Effector CD8-positive, alpha-beta T cell (primary cell): Measurements from ENCODE around the gene TMEM74B.

Source experiments
- DNase-seq: peaks from one replicate; lab custom pipeline; 2025; lab: John Stamatoyannopoulos, UW

The TMEM74B gene

GRCh38 chr20:1205802-1206201 lies 21.0 kb upstream of the TMEM74B start:
- DNase-seq, result no peak

DNA sequence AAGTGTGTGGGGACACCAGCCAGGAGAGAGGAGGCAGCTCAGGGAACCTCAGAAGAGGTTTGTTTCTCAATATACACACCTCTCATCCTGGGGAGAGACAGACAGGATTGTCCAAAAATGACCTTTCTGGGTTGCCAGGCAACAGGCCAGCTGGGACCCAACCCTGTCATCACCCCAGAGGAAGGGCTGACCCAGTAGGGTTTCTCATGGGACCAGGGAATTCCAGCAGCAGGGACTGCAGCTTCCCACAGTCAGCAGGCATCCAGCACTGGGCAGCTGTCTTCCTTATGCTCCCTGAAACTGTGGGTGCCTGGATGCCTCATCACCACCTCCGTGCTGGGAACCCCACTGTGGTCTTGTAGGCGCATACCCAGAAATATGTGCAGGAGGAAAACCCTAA lies 19.8 kb upstream of the TMEM74B start:
- DNase-seq, result no peak

DNA sequence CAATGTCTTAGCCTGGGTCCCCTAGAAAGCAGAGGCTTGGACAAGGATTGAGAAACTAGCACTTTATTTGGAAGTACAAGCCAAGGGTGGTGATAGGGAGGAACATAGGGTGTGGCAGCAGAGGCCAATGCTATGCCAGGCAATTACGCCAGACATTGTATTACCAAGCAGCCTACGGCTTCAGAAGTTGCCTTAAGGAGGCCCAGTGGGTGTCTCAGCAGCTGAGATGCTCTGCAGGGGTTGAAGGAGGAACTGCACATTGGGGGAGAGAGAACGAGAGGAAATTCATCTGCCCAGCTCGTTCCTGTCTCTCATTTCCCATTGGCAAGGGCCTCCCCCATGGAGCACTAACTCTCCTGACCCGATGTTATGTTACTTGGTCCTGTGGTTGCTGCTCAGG lies 19.3 kb upstream of the TMEM74B start:
- no peak for DNase-seq

DNA sequence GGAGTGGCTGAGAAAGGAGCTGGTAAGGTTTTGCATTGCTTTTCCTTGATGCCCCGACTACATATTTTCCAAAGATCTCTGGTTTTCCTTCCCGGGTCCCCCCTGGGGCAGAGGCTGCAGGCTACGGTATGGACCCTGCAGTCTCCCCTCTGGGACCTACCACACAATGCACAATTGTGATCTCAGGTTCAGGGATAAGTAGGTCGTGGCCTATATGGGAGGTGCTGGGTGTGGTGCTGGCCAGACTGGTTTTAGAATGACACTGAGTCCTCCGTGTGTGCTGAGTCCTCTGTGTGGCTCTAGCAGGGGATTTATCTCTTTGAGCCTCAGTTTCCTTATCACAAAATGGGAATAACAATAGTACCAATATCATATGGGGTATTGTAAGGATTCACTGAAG lies 18.8 kb upstream of the TMEM74B start:
- DNase-seq, result no peak

DNA sequence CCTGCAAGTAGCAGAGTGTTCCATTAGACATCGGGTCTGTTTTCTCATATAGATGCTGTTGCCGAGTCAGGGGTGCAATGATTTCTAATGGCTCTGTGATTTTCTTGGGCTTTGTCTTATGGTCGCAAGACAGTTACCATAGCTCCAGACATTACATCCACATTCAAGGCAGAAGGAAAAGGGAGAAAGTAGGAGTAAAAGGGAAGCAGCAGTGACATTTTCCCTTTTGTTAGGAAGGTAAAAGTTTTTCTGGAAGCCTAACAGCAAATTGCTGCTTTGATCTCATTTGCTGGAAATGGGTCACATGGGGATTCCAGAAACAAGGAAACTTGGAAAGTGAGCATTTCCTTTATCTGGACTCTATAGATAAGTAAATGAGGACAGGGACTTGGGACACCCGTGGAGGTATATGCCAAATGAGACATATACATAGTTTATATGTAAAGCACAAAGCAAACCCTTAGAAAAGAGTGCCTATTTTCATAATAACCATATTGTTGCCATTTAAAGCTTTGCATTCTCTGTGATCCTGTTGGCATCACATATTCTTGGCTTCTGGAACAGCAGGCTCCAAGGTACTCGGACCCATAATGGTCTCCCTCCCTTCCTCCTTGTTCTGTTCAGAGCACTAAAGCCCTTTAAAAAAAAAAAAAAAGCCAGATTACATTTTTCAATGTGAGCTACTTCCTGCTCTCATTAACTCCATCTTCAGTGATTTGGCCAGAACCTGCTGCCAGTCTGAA lies 18.2 kb upstream of the TMEM74B start, which contains the start of gene C20orf202:
Gene C20orf202, plus strand, starts transcription at position 693 of the 743 bp plus-strand sequence. CDS start 132 bp downstream, outside the sequence.
- no peak for DNase-seq

GRCh38 chr20:1199964-1200363 lies 15.2 kb upstream of the TMEM74B start:
- DNase-seq, result no peak

DNA sequence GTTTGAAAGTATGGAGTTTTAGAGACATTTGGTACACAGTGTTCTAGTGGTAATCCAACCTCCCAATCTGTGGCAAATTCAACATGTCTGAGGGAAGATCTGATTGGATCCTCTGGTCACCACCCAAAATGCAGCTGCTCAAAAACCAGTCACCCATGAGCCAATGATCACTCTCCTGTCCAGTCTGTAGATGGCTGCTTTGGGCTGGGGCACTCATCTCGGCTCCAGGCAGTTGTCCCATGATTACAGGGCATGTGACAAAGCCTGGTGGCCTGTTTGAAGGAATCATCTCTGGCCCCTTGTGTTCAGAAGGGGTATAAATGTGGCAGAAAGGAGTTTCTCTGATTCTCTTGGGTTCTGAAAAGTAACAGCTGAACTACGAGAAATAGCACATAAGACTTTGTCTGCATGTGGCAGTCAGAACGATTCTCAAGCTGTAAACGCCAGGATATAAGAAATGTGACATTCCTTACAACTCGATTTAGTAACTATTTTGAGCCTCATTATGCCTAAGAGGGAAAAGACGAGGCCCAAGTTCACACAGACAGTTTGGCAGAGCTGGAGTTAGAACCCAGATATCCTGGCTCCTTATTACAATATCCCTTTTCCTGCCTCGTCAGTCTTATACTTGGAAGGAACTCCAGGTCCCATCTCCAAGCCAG lies 14.6 kb upstream of the TMEM74B start:
- DNase-seq, result no peak

GRCh38 chr20:1198751-1199150 lies 14.0 kb upstream of the TMEM74B start:
- no peak for DNase-seq

GRCh38 chr20:1197801-1198200 lies 13.0 kb upstream of the TMEM74B start:
- DNase-seq, result no peak

GRCh38 chr20:1196634-1197033 lies 11.9 kb upstream of the TMEM74B start:
- no peak for DNase-seq

GRCh38 chr20:1195226-1195625 lies 10.4 kb upstream of the TMEM74B start:
- no peak for DNase-seq

DNA sequence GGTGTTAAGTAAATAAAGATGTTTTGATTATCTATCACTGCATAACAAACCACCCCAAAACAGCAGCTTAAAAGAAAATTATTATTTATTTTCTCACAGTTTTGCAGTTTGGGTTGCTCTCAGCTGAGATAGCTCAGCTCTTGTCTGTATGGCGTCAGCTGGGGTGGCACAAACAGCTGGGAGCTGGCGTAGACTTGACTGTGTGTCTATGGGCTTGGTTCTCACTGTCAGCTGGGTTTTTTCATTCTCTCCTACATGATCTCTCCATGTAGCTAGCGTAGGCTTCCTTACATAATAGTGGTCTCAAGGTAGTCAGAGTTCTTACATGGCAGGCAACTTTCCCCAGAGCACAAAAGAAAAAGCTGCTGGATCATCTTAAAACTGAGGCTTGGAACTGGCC lies 6.5 kb upstream of the TMEM74B start:
- no peak for DNase-seq

DNA sequence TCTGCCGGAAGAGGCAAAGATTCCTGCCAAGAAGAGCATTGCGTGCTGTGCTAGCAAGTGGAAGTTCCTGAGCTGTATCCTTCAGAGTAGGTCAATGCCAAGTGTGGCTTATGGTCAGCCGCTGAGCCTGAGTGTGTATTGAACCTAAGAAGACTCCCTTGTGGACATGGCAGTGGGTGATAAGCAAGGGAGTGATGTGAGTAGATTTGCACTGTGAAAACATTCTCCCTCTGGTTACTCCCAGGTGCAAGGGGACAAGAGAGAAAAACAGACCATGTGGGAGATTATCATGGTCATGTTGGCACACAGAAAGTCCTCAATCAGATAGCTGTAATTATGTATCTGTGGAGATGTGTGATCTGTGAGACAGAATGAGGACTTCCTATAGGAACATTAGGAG lies 6.1 kb upstream of the TMEM74B start:
- DNase-seq, result no peak

DNA sequence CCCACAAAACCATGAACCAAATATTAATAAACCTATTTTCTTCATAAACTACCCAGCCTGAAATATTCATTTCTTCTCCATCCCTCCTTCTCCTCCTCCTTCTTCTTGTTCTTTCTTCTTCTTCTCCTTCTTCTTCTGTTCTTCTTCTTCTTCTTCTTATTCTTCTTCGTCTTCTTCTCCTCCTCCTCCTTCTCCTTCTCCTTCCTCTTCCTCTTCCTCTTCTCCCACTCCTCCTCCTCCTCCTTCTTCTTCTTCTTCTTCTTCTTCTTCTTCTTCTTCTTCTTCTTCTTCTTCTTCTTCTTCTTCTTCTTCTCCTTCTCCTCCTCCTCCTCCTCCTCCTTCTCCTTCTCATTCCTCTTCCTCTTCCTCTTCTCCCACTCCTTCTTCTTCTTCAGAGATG lies 5.0 kb upstream of the TMEM74B start:
- DNase-seq, result no peak

DNA sequence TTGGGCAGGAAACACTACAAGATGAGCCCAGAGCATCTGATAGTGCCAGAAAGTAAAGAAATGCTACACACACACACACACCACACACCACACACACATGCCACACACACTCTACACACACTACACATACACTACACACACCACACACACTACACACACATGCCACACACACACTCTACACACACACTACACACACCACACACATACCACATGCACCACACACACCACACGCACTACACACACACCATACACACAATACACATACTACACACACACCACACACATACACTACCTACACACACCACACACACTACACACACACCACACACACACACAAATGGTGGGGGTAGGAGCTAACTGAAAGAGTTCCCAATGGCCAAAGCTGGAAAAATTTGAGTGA lies 3.6 kb upstream of the TMEM74B start:
- no peak for DNase-seq

DNA sequence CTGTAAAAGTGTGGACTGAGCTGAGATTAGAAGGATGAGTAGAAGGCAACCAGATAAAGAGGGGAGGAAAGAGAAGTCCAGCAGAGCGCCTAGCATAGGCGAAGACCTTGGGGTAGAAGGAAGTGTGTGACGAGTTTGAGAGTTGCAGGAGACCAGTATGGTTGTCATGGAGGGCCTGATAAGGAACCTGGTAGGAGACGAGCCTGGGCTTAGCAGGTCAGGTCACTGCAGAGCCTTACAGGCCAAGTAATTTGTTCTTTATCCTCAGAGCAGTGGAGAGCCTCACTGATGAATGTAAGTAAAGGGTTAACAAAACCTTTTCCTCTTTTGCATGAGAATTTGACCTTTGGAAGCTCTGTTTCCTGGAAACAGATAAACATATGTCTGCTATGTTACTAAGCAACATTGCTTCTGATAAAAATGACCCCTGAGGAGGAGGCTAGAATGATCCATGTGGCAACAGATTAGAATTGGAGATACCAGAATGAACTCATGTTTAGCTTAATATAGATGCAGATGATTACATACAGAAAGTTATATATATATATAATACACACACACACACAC lies 2.9 kb upstream of the TMEM74B start:
- no peak for DNase-seq

- DNase-seq, result no peak
These were observed 1.7 kb upstream of the TMEM74B start for GRCh38 chr20:1186367-1186991.

DNA sequence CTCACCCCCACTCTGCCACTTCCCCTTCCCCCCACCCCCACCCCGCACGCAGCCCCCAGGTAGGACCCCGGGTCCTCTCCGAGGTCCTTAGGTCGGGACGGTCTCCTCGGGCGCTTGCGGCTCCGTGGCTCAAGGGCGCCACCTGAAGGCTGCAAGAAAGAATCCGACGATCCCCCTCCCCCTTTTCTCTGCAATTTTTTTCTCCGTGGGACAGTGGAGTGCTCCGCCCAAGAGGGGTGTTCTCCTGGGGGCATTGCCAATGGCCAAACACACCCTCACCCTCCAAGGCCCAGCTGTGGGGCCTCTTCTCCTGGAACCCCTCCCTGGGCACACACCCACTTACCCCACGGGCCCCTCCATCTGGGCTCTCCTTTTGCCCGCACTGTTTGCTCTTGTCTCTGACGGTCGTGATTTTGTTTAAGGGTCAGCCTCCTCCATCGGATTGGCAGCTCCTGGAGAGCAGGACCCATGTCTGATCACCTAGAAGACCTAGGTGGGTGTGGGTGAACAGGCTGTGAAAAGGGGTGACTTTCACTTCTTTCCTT lies 1.1 kb upstream of the TMEM74B start:
- DNase-seq, result peak; percentile 7

- no peak for DNase-seq
These were observed 548 bp upstream of the TMEM74B start for GRCh38 chr20:1185316-1185741.

- DNase-seq, result no peak
These were observed 532 bp downstream of the TMEM74B start for GRCh38 chr20:1184260-1184637.

DNA sequence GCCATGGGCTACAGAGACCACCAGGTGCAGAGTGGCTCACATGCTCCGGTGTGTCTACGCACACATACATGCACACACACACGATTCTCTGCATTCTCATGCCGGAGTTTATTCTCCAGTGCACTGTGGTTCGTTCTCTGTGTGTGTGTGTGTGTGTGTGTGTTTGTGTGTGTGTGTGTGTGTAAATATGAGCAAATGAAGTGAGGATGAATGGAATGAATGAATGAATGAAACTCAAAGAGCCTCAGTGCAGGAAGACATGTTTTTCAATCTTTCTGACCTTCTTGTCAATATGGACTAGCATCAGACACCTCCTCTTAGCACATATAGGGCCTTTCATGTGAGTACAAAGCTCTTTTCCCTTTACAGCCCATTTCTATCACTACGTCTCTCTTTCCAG lies 1.6 kb downstream of the TMEM74B start:
- no peak for DNase-seq

DNA sequence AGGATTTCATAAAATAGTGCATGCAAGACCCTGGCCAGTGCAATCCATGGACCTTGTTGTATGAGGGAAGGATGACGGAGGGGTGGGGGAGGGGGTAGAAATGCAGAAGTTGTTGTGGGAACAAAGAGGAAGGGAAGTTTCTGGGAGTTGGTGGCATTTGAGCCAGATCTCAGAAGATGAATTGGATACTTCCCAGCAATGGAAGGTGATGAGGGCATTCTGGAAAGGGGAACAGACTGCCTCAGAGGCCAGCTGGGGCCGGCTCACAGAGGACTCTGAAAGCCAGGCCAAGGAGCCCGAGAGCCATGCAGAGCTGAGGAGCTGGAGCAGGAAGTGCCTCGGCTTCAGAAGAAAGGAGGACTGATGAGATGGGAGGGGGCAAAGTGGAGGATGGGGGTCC lies 2.7 kb downstream of the TMEM74B start:
- DNase-seq, result no peak

- DNase-seq, result no peak
These were observed 3.8 kb downstream of the TMEM74B start for GRCh38 chr20:1180949-1181348.
